ENCODE data around the gene SLC25A39. TPM values are rescaled to one million over a fixed set of nuclear protein-coding genes. Genes with fewer than 3 reads are reported as not detected.
A peak's percentile ranks its signal among the peaks of the same experiment; 100 is the strongest.

SLC25A39 gene
- total RNA-seq, 1 donor from 2014 or later, result 78.6 TPM

DNA sequence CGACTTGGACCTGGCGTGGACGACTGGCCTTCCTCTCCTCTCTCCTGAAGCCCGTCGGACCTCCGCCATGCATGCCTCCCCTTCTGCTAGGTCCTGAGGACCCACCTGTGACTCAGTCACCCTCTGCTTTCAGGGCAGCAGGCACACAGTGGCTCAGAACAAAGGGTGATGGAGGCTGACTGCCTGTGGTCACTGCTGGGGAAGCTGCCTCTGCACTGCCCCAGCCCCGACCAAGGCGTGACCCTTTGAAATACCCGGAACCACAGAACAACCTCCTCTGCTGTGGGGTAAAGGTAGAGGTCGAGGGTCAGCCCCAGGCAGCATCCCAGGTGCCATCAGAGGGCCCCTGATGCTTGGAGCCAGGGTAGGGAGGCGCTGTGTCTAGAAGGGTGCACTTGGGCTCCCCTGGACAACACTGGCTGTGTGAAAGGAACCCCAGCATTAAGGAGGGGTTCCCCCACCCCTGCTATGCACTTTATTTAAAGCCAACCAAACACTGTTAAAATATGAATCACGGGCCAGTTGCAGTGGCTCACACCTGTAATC lies 44.2 kb downstream of the SLC25A39 start:
- ATAC-seq, result no peak
- DNase-seq (ENCODE audit: low spot score), result no peak

DNA sequence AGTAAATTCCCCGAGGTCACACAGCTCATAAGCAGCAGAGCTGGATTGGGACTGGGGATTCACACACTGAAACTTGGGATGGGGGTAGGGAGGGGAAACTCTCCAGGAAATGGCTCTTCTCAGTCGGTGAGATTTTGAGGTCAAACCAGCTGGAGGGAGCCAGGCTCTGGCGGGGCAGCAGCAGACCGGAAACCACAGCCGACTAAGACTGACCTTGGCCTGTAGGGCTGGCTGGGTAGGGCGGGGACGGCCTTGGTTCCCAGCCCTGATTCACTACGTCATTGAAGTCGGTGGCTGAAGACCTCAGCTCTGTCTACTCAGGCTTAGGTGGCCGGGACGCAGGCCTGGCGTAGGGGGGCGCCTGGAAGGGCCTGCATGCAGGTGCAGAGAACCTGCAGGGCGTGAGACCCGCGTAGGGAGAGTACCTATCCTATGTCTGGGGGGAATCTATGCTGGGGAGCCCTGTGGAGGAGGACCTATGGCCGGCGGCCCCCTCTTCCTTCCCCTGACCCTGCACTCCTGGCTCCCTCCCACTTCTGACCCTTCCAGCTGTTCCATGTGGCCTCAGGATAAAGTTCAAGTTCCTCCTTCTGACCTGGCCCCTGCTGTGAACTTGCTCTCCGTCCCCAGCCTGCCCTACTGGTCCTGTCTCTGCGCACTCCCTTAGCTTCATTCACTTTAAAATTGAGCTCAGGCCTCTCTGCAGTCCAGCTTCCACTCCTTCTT lies 44.8 kb downstream of the SLC25A39 start:
- peak; percentile 63 for DNase-seq (ENCODE audit: low spot score)
- peak; percentile 90 for ATAC-seq

DNA sequence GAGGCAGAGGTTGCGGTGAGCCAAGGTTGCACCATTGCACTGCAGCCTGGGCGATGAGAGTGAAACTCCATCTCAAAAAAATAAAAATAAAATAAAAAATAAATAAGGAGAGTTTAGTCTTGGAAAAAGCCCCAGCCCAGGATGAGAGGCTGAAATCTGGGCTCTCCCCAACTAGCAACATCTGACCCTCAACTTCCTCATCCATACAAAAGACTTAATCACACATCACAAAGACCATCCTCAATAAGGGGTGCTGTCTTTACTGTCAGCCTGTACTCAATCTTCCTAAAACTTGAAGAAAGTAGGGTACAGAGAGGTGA lies 45.3 kb downstream of the SLC25A39 start:
- DNase-seq (ENCODE audit: low spot score) (no peak), ATAC-seq (no peak)

DNA sequence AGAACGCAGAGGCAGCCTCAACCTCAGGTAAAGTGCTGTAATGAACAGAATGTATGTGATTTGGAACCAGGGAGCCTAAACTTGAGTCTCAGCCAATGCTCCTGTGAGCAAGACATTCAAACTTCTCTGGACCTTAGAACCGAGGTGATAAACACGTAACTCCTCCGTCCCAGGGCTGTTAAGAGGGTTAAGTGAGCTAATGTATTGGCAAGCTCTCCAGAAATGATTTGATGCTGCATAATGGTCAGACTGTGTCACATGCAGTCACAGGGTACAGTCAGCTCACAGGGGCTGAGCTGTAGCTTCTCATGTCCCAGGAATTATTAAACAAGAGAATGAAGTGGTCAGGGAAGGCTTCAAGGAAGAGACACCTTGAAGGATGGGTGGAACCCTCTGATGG lies 46.6 kb downstream of the SLC25A39 start:
- no peak for ATAC-seq
- no peak for DNase-seq (ENCODE audit: low spot score)

DNA sequence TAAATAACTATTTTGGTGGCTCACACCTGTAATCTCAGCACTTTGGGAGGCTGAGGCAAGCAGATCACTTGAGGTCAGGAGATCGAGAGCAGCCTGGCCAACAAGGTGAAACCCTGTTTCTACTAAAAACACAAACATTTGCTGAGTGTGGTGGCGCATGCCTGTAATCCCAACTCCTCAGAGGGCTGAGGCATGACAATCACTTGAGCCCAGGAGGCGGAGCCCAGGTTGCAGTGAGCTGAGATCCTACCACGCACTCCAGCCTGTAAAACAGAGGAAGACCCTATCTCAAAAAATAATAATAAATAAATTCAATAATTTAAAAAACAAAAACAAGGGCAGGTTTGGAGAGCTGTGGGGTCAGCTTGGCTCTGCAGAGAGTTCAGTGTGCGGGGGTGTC lies 51.0 kb downstream of the SLC25A39 start:
- no peak for ATAC-seq
- no peak for DNase-seq (ENCODE audit: low spot score)

DNA sequence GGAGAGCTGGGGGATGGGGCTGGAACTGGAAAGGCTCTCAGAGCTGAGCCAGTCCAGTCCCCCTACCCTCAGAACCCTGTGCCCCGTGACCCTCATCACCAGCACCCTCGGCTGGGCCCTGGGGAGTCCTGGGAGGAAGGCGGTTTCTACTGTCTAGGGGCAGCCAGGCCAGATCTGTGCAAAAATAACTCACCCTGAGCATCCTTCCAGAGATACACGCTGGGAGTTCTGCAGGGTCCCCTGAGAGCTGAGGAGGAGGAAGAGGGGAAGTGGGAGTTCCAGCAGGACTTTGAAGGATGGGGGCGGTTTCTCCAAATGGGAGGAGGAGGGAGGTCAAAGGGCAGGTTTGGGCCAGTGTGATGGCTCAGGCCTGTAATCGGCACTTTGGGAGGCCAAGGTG lies 51.7 kb downstream of the SLC25A39 start:
- no peak for ATAC-seq
- DNase-seq (ENCODE audit: low spot score), result no peak

DNA sequence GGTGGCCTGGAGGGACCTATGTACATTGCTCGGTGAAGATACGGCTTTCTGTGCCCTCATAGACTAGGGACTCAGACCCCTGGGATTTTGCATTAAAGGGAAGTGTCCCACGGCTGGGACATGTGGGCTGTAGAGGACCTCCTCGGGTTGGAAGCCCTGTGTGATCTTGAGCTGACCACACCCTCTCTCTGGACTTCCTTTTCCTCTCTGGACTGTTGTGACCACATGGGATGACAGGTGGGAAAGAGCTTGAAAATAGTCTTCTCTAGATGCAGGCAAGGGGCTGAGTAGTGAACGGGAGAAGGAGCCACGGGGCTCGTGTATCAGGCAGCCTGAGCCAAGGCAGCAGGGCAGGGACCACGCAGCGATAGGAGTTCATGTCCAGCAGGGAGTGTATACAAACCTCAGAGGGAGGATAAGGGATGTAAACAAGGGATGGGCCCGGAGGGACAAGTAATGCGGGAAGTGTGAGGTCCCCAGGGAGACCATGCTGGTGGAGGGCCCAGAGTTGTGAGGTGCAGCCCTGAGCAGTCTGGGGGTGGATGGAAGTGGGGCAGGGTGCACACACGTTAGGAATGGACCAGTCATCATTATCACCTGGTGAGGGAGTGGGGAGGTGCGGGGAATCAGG lies 52.2 kb downstream of the SLC25A39 start:
- ATAC-seq (no peak), DNase-seq (ENCODE audit: low spot score) (no peak)

Other genes starting within 250 kb of the SLC25A39 start
- gene HDAC5, start 201.2 kb downstream of the SLC25A39 start, total RNA-seq, result 16.8 TPM
- gene HROB, start 182.9 kb downstream of the SLC25A39 start, total RNA-seq, result 0.38 TPM
- gene ASB16, start 154.1 kb downstream of the SLC25A39 start, total RNA-seq, result not detected
- 14.3 TPM for gene TMUB2, start 137.9 kb downstream of the SLC25A39 start, total RNA-seq
- gene ATXN7L3, start 124.9 kb downstream of the SLC25A39 start, total RNA-seq, result 26.6 TPM
- gene UBTF, start 105.1 kb downstream of the SLC25A39 start, total RNA-seq, result 34.3 TPM
- 1.8 TPM for gene SLC4A1, start 56.7 kb downstream of the SLC25A39 start, total RNA-seq
- gene RUNDC3A, start 16.2 kb downstream of the SLC25A39 start, total RNA-seq, result not detected
- gene GRN, start 20.5 kb upstream of the SLC25A39 start, total RNA-seq, result 111 TPM
- gene FAM171A2, start 39.0 kb upstream of the SLC25A39 start, total RNA-seq, result 0.20 TPM
- 1.1 TPM for gene ITGA2B, start 64.8 kb upstream of the SLC25A39 start, total RNA-seq
- 11.0 TPM for gene GPATCH8, start 178.6 kb upstream of the SLC25A39 start, total RNA-seq
- gene FZD2, start 232.7 kb upstream of the SLC25A39 start, total RNA-seq, result 0.18 TPM